ENCODE measurements around the gene LARGE2.

LARGE2 gene

DNA sequence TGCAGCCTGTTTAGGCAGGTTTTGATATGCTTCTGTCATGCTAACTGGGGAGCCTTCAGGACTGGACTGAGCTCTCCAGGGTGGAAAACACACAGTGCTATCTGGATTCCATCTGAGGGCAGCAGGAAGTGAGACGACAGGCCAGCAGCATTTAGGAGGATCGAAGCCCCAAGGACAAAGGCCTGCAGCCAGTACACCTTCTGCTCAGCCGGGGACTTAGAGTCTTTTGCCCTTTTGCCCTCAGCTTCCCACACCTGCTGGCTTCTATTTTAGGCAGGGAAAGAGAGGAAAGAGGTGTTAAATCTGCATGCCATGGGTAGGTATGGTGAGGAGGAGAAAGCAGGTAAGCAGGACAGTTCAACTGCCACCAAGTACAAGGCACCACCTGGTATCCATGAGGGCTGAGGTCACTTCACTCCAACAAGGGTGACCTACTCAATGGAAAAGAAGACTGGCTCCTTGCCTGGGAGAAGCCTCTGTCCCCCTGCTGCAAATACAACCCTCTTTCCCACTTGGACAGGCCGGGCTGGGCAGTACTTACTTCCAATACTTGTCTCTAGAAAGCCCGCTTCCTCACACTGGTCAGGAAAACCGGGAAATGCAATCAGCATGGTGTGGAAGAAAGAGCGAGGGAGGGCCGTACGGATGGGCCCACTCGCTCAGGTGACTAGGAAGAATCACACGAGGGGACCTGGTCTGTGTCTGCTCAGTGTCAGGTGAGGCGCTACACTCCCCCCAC, 12.3 kb downstream of the LARGE2 start:
- POLR2A ChIA-PET: interaction anchor here (0.7 kb wide), 1 partner anchor 71 kb away, joined by 6 read pairs; no protein-coding TSS in a partner anchor
- no peak overlapping the region for H3K4me3 ChIP-seq (ENCODE audit: low read depth, low read length)
- H3K27ac ChIP-seq (ENCODE audit: extremely low read depth, low read depth, low read length): no peak overlapping the region
- no peak for TF ChIP-seq GLIS2 (tag by site-specific recombination; IDR thresholded peaks at IDR 0.05)
- no peak for TF ChIP-seq IKZF3 (tag by site-specific recombination; IDR thresholded peaks at IDR 0.05)
- no peak for TF ChIP-seq MZF1 (tag by site-specific recombination; IDR thresholded peaks at IDR 0.05; ENCODE audit: borderline replicate concordance)
- TF ChIP-seq, protein P1, sequence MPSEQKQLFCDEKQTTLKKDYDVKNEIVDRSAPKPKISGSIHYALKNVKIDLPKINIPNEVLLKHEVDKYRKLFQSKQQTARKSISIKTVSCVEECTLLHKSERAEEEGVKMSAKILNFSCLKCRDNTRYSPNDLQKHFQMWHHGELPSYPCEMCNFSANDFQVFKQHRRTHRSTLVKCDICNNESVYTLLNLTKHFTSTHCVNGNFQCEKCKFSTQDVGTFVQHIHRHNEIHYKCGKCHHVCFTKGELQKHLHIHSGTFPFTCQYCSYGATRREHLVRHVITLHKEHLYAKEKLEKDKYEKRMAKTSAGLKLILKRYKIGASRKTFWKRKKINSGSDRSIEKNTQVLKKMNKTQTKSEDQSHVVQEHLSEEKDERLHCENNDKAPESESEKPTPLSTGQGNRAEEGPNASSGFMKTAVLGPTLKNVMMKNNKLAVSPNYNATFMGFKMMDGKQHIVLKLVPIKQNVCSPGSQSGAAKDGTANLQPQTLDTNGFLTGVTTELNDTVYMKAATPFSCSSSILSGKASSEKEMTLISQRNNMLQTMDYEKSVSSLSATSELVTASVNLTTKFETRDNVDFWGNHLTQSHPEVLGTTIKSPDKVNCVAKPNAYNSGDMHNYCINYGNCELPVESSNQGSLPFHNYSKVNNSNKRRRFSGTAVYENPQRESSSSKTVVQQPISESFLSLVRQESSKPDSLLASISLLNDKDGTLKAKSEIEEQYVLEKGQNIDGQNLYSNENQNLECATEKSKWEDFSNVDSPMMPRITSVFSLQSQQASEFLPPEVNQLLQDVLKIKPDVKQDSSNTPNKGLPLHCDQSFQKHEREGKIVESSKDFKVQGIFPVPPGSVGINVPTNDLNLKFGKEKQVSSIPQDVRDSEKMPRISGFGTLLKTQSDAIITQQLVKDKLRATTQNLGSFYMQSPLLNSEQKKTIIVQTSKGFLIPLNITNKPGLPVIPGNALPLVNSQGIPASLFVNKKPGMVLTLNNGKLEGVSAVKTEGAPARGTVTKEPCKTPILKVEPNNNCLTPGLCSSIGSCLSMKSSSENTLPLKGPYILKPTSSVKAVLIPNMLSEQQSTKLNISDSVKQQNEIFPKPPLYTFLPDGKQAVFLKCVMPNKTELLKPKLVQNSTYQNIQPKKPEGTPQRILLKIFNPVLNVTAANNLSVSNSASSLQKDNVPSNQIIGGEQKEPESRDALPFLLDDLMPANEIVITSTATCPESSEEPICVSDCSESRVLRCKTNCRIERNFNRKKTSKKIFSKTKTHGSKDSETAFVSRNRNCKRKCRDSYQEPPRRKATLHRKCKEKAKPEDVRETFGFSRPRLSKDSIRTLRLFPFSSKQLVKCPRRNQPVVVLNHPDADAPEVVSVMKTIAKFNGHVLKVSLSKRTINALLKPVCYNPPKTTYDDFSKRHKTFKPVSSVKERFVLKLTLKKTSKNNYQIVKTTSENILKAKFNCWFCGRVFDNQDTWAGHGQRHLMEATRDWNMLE (tag by site-specific recombination; conservative IDR thresholded peaks at IDR 0.05; ENCODE audit: low read depth): no peak
- no peak for TF ChIP-seq ZSCAN4 (tag by site-specific recombination; IDR thresholded peaks at IDR 0.05)
- TF ChIP-seq ZNF791 (tag by site-specific recombination; IDR thresholded peaks at IDR 0.05): no peak
- no peak for TF ChIP-seq ZNF549 (tag by site-specific recombination; IDR thresholded peaks at IDR 0.05)
- no peak for TF ChIP-seq ZNF426 (tag by site-specific recombination; IDR thresholded peaks at IDR 0.05)
- no peak for TF ChIP-seq ZBTB20 (tag by site-specific recombination; IDR thresholded peaks at IDR 0.05)
- no peak for TF ChIP-seq ZNF391 (tag by site-specific recombination; IDR thresholded peaks at IDR 0.05; ENCODE audit: borderline replicate concordance, low read depth)
- TF ChIP-seq SETDB1 (IDR thresholded peaks at IDR 0.05; ENCODE audit: insufficient read length, low read length): no peak
- TF ChIP-seq, protein P2, sequence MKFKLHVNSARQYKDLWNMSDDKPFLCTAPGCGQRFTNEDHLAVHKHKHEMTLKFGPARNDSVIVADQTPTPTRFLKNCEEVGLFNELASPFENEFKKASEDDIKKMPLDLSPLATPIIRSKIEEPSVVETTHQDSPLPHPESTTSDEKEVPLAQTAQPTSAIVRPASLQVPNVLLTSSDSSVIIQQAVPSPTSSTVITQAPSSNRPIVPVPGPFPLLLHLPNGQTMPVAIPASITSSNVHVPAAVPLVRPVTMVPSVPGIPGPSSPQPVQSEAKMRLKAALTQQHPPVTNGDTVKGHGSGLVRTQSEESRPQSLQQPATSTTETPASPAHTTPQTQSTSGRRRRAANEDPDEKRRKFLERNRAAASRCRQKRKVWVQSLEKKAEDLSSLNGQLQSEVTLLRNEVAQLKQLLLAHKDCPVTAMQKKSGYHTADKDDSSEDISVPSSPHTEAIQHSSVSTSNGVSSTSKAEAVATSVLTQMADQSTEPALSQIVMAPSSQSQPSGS (tag by site-specific recombination; IDR thresholded peaks at IDR 0.05; ENCODE audit: low read depth): no peak
- TF ChIP-seq ZNF629 (tag by site-specific recombination; IDR thresholded peaks at IDR 0.05): no peak
- TF ChIP-seq, protein P3, sequence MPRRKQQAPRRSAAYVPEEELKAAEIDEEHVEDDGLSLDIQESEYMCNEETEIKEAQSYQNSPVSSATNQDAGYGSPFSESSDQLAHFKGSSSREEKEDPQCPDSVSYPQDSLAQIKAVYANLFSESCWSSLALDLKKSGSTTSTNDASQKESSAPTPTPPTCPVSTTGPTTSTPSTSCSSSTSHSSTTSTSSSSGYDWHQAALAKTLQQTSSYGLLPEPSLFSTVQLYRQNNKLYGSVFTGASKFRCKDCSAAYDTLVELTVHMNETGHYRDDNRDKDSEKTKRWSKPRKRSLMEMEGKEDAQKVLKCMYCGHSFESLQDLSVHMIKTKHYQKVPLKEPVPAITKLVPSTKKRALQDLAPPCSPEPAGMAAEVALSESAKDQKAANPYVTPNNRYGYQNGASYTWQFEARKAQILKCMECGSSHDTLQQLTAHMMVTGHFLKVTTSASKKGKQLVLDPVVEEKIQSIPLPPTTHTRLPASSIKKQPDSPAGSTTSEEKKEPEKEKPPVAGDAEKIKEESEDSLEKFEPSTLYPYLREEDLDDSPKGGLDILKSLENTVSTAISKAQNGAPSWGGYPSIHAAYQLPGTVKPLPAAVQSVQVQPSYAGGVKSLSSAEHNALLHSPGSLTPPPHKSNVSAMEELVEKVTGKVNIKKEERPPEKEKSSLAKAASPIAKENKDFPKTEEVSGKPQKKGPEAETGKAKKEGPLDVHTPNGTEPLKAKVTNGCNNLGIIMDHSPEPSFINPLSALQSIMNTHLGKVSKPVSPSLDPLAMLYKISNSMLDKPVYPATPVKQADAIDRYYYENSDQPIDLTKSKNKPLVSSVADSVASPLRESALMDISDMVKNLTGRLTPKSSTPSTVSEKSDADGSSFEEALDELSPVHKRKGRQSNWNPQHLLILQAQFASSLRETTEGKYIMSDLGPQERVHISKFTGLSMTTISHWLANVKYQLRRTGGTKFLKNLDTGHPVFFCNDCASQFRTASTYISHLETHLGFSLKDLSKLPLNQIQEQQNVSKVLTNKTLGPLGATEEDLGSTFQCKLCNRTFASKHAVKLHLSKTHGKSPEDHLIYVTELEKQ (tag by site-specific recombination; IDR thresholded peaks at IDR 0.05; ENCODE audit: borderline replicate concordance): no peak
- TF ChIP-seq ZNF174 (tag by site-specific recombination; IDR thresholded peaks at IDR 0.05): no peak
- no peak for TF ChIP-seq SCRT2 (tag by site-specific recombination; IDR thresholded peaks at IDR 0.05)
- TF ChIP-seq KLF7 (tag by site-specific recombination; IDR thresholded peaks at IDR 0.05; ENCODE audit: borderline replicate concordance): no peak
- CTCF ChIA-PET: no interaction called here
- peaks cover 0 to 56% of the 10 kb centered on the region in 2 experiments; a peak in 1 of 3 replicates for H3K36me3 ChIP-seq (ENCODE audit: control insufficient read depth in 2 of 2, insufficient read depth in 1 of 2, low read length in 2 of 2)
- no peaks in the 10 kb centered on the region for H3K9me3 ChIP-seq (ENCODE audit: control insufficient read depth, insufficient read depth, low read depth, low read length)
- H3K4me1 ChIP-seq (ENCODE audit: control insufficient read depth, insufficient read depth, low read length): no peaks in the 10 kb centered on the region
